Panc1 (cell line): ENCODE results near the gene MFAP5.

Experiments used
- POLR2AphosphoS5 ChIP-seq: IDR thresholded peaks from 2 replicates; pipeline ENCODE4 v1.6.1; 2012; ENCODE audit warnings: mild to moderate bottlenecking, low read depth, low read length, moderate library complexity
- SIN3A ChIP-seq: IDR thresholded peaks from 2 replicates; pipeline ENCODE4 v1.6.1; 2012; ENCODE audit warnings: low read depth, mild to moderate bottlenecking, low read length, moderate library complexity, borderline replicate concordance; ENCODE audit not compliant: insufficient read depth

GRCh38 chr12:8661751-8662150 lies 875 bp downstream of the MFAP5 start:
- no peak for TF ChIP-seq SIN3A
- TF ChIP-seq POLR2AphosphoS5, result no peak
